Measurements from ENCODE around the gene SRGAP1. TPM values are rescaled to one million over a fixed set of nuclear protein-coding genes. Genes with fewer than 3 reads are reported as not detected.
A peak's percentile ranks its signal among the peaks of the same experiment; 100 is the strongest.

The SRGAP1 gene
- total RNA-seq (ENCODE audit: unreplicated experiment), result 49.3 TPM
- long read RNA-seq, full-length matches to known transcripts, result 1 of 53 reads
- long read RNA-seq, partial matches to known transcripts, result 46 of 53 reads
- long read RNA-seq, other reads (novel, unspliced or antisense), result 6 of 53 reads

GRCh38 chr12:63844391-63845341 is at the start of gene SRGAP1:
SRGAP1 (plus strand) TSS chr12:63844700; CDS start chr12:63844817, 117 bp downstream.
- H3K27me3 Mint-ChIP-seq (ENCODE audit: unreplicated experiment), result peaks cover 2% of the 10 kb centered on the region
- H3K4me3 Mint-ChIP-seq (ENCODE audit: unreplicated experiment), result peak within 1 kb of the TSS; percentile 100
- H3K27ac Mint-ChIP-seq (ENCODE audit: unreplicated experiment), result peak within 1 kb of the TSS; percentile 94
- peaks cover 45% of the 10 kb centered on the region for H3K4me1 Mint-ChIP-seq (ENCODE audit: unreplicated experiment)
- H3K9me3 Mint-ChIP-seq (ENCODE audit: unreplicated experiment), result no peaks in the 10 kb centered on the region
- H3K36me3 Mint-ChIP-seq (ENCODE audit: low read depth, unreplicated experiment), result peaks cover 3% of the 10 kb centered on the region
- no peak for DNase-seq (ENCODE audit: low spot score)
- TF ChIP-seq CTCF (IDR thresholded peaks at IDR 0.05; ENCODE audit: unreplicated experiment), result no peak

GRCh38 chr12:63795032-63795687 is 49.3 kb upstream of the SRGAP1 start:
- no peaks in the 10 kb centered on the region for H3K4me1 Mint-ChIP-seq (ENCODE audit: unreplicated experiment)
- H3K27ac Mint-ChIP-seq (ENCODE audit: unreplicated experiment), result no peak overlapping the region
- no peak for TF ChIP-seq CTCF (IDR thresholded peaks at IDR 0.05; ENCODE audit: unreplicated experiment)
- H3K9me3 Mint-ChIP-seq (ENCODE audit: unreplicated experiment), result no peaks in the 10 kb centered on the region
- H3K36me3 Mint-ChIP-seq (ENCODE audit: low read depth, unreplicated experiment), result peaks cover 6% of the 10 kb centered on the region
- no peak for DNase-seq (ENCODE audit: low spot score)
- no peak overlapping the region for H3K4me3 Mint-ChIP-seq (ENCODE audit: unreplicated experiment)
- peaks cover 2% of the 10 kb centered on the region for H3K27me3 Mint-ChIP-seq (ENCODE audit: unreplicated experiment)

GRCh38 chr12:63795944-63796343 is 48.6 kb upstream of the SRGAP1 start:
- Mint-ChIP-seq H3K4me1 (ENCODE audit: unreplicated experiment) (no peaks in the 10 kb centered on the region), H3K27me3 (ENCODE audit: unreplicated experiment) (peaks cover 2% of the 10 kb centered on the region), H3K4me3 (ENCODE audit: unreplicated experiment) (no peak overlapping the region), H3K27ac (ENCODE audit: unreplicated experiment) (no peak overlapping the region), H3K9me3 (ENCODE audit: unreplicated experiment) (no peaks in the 10 kb centered on the region), H3K36me3 (ENCODE audit: low read depth, unreplicated experiment) (peaks cover under 1% of the 10 kb centered on the region)
- TF ChIP-seq CTCF (IDR thresholded peaks at IDR 0.05; ENCODE audit: unreplicated experiment), result no peak
- DNase-seq (ENCODE audit: low spot score), result no peak

- no peaks in the 10 kb centered on the region for H3K36me3 Mint-ChIP-seq (ENCODE audit: low read depth, unreplicated experiment)
- H3K9me3 Mint-ChIP-seq (ENCODE audit: unreplicated experiment), result no peaks in the 10 kb centered on the region
- no peak overlapping the region for H3K27ac Mint-ChIP-seq (ENCODE audit: unreplicated experiment)
- no peaks in the 10 kb centered on the region for H3K27me3 Mint-ChIP-seq (ENCODE audit: unreplicated experiment)
- DNase-seq (ENCODE audit: low spot score), result no peak
- peak; percentile 51 for TF ChIP-seq CTCF (IDR thresholded peaks at IDR 0.05; ENCODE audit: unreplicated experiment)
- no peak overlapping the region for H3K4me3 Mint-ChIP-seq (ENCODE audit: unreplicated experiment)
- H3K4me1 Mint-ChIP-seq (ENCODE audit: unreplicated experiment), result no peaks in the 10 kb centered on the region
Observed at GRCh38 chr12:63802012-63802608, 42.4 kb upstream of the SRGAP1 start.

Data from endothelial cell (in vitro differentiated cells).